Erythroblast (primary cell): Measurements from ENCODE around the gene EVC2.

Source experiments
- GATA1 ChIP-seq: IDR thresholded peaks from 2 replicates; pipeline ENCODE4 v1.6.1; 2011; ENCODE audit warnings: low read depth, mild to moderate bottlenecking, control low read depth, low read length, moderate library complexity
- POLR2A ChIP-seq: IDR thresholded peaks from 2 replicates; pipeline ENCODE4 v1.6.1; 2011; ENCODE audit warnings: mild to moderate bottlenecking, low read length

DNA sequence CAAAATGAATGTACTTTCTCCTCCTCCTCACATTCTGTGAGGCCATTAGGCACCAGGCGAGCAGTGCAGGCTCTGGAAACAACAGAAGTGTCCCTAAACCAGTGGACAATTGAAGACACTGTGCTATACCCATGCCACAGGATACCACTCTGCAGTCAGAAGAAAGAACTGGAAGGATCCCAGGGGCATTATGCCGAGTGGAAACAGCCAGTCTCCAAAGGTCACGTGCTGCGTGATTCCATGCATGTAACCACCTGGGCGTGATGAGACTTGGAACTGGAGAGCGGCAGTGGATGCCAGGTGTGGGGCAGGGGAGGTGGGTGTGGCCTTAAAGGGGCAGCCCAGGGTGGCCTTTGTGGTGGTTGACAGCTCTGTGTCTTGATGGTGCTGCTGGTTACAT lies 139.4 kb downstream of the EVC2 start:
- no peak for TF ChIP-seq POLR2A
- TF ChIP-seq GATA1 = no peak
